HG02870 (cell line): ENCODE data around the gene BSND.
A peak's percentile ranks its signal among the peaks of the same experiment; 100 is the strongest.

Experiments used
- ATAC-seq: cut with Tn5 transposase; IDR thresholded peaks from one replicate; pipeline ENCODE4 v1.9.1; 2021; ENCODE audit warnings: mild to moderate bottlenecking, moderate library complexity; ENCODE audit not compliant: unreplicated experiment

BSND gene

GRCh38 chr1:54990916-54991315, 7.8 kb upstream of the BSND start:
- no peak for ATAC-seq

GRCh38 chr1:54991939-54992338, 6.8 kb upstream of the BSND start:
- ATAC-seq, result no peak

- no peak for ATAC-seq
Measured at GRCh38 chr1:54993140-54993539, 5.6 kb upstream of the BSND start.

DNA sequence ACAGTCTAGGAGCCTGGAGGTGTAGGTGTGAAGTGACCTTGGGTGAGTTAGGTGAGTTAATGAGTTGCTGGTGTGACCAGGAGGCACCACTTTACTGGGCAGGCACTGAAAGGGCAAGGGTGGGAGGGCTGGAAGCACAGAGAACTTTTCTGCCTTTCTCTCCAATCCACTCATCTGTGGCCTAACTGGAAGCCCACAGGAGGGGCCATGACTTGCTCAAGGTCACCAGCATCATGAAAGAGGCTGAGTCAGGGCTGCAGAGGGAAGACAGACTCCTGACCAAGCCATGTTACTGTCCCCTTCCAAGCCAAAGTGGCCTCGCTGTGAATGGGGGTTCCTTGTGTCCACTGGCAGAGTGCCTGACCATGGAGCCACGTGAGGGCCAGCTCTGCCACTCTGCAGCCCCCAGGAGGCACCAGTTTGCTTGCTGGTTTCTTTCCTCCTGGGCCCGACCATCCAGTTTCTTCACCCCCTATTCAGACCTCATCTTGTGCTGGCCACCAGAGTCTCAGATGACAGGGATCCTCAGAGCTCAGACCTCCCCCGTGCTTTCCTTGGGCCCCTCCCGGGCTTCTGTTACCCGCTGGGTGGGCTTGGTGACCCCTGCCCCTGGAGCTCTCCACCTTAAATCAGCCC, 4.3 kb upstream of the BSND start:
- ATAC-seq, result no peak

DNA sequence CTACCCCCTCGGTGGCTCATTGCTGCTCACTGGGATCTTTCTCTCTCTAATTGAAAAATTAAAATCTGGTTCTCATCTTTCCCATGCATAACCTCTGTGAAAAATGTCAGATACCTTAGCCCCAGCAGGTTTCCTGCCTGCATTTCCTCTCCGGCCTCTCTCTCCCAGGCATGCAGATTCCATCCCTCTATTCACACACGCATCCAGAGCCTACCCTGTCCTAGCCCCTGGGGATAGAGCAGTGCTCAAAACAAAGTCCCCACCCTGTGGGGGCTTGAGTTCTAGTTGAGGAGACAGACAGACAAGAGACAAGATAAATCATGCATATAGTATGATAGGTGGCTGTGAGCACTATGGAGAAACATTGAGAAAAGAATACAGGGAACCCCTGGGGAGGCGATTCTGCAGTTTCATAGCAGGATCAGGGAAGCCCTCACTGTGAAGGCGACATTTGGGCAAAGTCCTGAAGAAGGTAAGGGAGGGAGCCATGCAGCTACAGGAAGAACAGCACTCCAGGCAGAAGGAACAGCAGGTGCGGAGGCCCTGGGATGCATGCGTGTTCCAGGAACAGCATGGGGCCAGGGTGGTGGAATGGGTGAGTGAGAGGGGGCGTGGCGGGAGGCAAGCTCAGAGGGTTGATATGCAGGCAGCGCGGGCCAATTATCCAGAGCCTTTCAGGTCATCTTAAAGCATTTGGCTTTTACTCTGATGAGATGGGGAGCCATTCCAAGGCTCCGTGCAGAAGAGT, 3.5 kb upstream of the BSND start:
- no peak for ATAC-seq

- no peak for ATAC-seq
Measured at GRCh38 chr1:54995835-54996234, 2.9 kb upstream of the BSND start.

GRCh38 chr1:54996359-54996868, 2.3 kb upstream of the BSND start:
- peak; percentile 64 for ATAC-seq

DNA sequence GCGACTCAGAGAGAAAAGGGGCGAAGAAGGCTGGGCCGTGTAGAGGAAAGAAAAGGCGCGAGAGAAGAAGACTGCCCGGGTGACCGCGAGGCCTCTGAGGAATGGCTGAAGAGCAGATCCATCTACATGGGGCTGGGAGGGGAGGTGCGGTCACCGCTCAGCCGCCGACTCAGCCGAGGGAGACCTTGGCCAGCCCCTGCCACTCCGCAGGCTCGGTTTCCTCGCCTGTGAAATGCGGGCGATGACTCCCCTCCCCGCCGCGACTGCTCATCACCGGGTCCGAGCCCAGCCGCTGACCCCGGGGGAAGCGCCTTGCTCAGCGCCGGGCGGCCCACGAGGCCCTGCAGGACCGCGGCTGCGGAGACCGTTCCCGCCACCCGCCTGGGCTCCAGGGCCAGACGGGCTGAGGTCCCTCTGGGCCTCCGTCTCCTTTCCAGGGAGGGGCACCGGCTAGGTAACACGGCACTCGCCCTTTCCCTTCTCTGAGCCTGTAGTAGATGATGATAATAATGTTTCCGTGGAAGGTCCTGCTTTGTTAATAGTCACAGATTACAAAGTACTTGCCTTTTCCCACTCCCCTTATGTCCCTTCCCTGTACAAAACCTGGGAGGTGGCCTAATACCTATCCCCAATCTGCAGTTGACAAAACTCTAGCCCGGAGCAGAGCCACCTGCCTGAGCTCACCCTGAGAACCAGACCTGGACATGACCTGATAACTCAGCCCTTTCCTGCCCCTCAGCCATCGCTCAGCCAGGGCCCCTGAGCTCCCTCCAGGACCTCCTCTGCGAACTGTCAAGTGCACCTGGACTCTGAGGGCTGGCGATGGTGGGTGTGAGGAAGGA, 1.6 kb upstream of the BSND start:
- no peak for ATAC-seq

DNA sequence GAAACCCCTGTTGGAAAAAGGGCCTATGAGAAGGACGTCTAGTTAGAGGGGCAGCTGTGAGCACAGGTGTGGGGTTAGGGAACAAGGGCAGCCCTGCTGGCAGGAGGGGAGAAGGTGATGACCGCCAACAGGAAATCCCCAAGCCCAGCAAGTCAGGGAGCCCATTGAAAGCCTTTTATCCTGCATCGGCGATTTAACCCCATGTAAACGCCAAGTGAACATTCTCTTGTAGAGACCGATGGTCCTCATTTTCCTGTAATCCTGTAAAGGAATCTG, 1.1 kb upstream of the BSND start:
- ATAC-seq, result no peak

- no peak for ATAC-seq
Measured at GRCh38 chr1:54998100-54998499, 633 bp upstream of the BSND start.

- no peak for ATAC-seq
Measured at GRCh38 chr1:55000110-55001085, 1.7 kb downstream of the BSND start.

- no peak for ATAC-seq
Measured at GRCh38 chr1:55001311-55001710, 2.6 kb downstream of the BSND start.

GRCh38 chr1:55002686-55003085, 4.0 kb downstream of the BSND start:
- no peak for ATAC-seq

- ATAC-seq, result no peak
Measured at GRCh38 chr1:55005351-55006140, 6.8 kb downstream of the BSND start.

DNA sequence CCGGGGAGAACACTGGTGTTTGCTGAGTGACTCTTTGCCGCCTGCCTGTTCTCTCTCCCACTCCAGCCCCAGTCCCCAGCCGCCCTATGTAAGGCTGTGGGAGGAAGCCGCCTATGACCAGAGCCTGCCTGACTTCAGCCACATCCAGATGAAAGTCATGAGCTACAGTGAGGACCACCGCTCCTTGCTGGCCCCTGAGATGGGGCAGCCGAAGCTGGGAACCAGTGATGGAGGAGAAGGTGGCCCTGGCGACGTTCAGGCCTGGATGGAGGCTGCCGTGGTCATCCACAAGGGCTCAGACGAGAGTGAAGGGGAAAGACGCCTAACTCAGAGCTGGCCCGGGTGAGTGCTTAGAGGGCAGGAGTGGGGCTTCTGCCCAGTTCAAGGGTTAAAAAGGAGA, 8.2 kb downstream of the BSND start:
- ATAC-seq, result no peak

GRCh38 chr1:55007625-55008024, 8.9 kb downstream of the BSND start:
- no peak for ATAC-seq

GRCh38 chr1:55010194-55010886, 11.6 kb downstream of the BSND start:
- no peak for ATAC-seq

DNA sequence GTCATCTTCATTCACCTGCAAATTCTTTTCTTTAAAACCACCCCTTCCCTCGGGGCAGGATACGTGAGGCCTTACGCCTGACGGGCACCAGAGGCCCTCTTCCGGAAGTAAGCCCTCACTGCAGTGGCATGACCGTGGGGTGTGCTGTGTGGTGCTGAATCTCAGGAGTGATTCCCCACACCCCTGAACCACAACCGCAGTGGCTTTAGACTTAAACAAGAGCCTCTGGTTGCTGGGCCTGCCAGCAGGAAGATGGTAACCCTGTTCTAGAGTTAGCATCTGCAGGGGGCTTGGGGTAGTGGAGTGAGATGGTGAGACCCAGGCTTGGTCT, 12.1 kb downstream of the BSND start:
- ATAC-seq, result no peak

DNA sequence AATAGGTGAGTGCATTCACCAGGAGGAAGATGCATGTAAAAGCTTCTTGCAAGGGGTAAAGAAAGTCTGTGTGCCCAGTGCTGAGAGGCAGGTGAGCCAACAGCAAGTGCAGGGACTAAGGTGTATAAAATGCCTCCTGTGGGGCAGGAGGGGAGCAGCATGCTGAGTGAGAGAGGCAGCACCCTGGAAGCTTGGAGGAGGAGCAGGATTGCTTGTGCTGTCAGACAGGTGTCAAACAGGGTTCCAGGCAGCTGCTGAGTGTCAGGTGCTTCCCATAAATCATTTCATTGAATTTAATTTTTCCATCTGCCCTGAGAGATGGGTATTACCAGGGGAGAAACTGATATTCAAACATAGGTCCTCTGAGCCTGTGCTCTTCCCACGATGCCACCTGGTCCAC, 13.9 kb downstream of the BSND start:
- no peak for ATAC-seq
